Tongue (tissue), 2 donors: ENCODE results near the gene MAML3. TPM values are rescaled to one million over a fixed set of nuclear protein-coding genes. Genes with fewer than 3 reads are reported as not detected.
"Not testable (repeated sequence)": the region's sequence is repeated elsewhere in the genome, so short reads cannot be mapped to it uniquely, and the experiment has no call there.

Source experiments
- DNase-seq: peaks from one replicate; pipeline ENCODE4 v3.0.0-alpha.2; 2015
- total RNA-seq: library from RNA; depleted of rRNA; stranded (reverse); fragments of >200 nt; gene quantifications from one replicate; pipeline ENCODE4 v1.2.3, GENCODE V29; 2014

Gene MAML3
- total RNA-seq, 1 donor from 2014 or later, result 7.0 TPM

GRCh38 chr4:139721789-139722188, 432.2 kb downstream of the MAML3 start:
- no peak for DNase-seq

GRCh38 chr4:139720806-139721205, 433.2 kb downstream of the MAML3 start:
- DNase-seq, result no peak

GRCh38 chr4:139719381-139720101, 434.4 kb downstream of the MAML3 start:
- DNase-seq, result no peak

DNA sequence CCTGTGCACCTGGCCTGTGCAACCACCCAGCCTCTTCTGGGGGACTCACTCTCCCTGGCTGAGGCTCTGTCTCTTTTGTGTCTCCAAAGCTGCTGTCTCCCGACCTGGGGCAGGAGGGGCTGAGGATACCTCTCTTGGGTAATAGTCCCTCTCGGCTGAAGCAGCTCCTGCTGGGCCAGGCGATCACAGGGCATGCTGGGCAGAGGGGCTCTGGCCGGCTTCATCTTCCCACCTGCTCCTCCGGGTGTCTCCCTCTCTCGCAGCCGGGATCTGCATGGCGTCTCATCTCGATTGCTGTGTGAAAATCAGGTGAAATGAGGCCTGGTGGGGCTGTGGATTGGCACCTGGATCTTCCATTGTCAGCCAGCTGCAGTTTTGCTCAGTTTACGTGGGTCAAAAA, 435.2 kb downstream of the MAML3 start:
- no peak for DNase-seq

DNA sequence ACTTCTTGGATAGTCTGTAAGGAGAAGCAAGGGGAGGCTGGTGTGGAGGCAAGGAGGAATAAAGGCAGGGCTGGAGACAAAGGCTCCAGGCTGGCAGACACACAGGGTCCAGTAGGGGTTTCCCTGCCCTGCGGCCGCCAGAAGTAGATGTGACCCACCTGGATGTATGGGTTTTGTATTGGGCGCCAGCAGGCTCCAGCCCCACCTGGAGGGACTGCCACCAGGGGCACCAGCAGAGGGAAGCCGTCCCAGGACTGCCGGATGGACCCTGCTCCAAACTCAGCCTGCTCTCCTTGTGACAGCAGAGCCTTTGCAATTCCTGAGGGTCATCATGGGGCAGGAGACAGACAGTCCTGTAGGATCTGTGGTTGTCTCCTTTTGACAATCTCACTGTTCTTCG, 435.6 kb downstream of the MAML3 start:
- no peak for DNase-seq

DNA sequence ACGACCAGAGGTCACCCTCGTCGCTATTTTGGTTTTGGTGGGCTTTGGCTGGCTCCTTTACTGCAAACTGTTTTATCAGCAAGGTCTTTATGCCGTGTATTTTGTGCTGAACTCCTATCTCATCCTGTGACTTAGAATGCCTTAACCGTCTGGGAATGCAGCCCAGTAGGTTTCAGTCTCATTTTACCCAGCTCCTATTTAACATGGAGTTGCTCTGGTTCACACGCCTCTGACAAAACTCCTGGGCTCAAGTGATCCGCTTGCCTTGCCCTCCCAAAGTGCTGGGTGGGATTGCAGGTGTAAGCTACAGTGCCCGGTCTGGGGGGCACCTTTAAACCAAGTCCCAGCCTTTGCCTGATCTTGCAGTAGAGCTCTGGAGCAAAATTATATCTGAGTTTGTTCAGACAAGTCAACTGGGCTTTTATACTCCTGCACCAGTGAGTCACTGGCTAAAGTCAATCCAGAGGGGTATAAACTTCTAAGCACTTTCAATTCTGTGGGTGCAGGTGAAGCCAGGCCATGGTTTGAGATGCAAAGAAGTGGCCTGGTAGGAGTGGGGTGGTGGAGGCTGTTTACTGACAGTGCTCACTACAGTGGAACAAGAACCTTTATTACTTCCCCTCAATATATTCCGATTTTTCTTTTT, 438.1 kb downstream of the MAML3 start:
- DNase-seq, result no peak

DNA sequence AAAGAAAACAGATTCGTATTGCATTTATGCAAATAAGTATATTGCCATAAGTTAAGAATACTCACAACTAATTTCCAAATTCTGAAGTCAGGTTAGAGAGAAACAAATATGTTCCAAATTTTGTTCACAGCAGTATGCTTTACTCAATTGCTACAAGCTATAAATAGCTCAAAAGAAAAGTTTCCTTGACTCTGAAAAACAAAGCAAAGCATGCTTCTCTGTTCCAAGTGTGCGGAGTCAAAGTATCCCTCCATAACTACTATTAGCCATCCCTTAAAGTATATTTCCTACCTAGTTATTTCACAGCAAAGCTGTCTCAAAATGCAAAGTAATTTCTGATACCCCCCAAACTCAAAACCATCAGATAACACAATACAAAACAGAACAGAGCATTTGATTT, 441.1 kb downstream of the MAML3 start:
- DNase-seq, result no peak

- no peak for DNase-seq
Measured at GRCh38 chr4:139711461-139711860, 442.5 kb downstream of the MAML3 start.

DNA sequence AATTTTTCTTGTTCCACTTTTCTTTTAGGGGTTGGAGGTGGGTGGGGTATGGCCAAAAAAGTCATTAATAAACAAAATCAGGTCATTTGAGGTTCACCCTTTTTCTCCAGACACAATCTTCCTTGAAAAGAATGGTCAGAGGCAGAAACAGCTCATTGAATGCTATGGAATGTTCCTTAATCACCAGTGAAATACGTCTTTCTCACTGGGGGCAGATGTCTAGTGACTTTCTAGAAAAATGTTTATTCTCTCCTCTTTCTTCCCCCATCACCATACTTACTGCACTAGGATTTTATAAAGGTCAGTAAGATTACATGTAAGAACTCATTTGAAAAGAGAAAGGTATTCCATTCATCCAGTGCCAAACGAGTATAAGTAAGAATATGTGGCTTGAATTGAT, 443.9 kb downstream of the MAML3 start:
- no peak for DNase-seq

DNA sequence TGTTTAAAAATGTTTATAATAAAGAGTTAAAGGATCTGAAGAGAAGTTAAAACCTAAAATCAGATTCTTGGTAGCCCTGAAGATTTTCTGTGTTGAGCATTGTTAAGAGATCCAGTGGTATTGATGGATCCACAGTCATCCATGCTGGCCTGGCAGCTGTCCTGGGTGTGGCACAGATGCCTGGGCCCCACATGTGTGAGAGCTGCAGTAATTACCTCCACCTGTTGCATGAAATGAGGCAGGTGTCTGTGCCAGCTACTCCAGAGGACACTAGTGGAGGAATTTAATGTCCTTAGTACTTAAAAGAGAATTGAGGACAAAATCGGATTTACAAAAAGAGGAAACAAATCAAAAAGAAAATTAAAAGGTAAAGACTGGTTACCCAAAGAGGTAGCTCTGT, 444.3 kb downstream of the MAML3 start:
- DNase-seq, result peak; percentile 51

DNA sequence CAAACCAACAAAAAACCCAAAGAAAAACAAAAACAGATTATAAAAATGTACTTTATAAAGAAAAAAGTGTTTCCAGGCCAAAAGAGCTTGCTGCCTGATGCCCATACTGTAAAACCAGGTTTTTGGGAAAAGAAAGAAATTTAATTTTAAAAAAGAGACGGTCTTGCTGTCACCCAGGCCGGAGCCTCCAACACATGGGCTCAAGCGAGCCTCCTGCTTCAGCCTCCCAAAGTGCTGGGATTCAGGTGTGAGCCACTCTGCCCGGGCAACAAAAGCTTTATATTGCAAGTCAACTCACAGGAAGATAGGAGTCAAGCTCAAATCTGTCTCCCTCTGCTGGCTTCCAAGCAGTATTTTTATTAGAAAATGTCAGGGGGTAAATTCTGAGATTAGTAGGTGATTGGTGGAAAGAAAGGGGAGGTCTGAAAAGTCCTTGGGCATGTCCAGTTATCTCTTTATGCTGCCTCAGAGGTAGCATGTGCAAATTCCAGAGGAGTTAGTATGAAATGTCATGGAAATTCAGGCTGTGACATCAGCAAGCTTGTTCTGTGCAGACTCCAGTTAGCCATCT, 449.0 kb downstream of the MAML3 start:
- DNase-seq, result no peak

DNA sequence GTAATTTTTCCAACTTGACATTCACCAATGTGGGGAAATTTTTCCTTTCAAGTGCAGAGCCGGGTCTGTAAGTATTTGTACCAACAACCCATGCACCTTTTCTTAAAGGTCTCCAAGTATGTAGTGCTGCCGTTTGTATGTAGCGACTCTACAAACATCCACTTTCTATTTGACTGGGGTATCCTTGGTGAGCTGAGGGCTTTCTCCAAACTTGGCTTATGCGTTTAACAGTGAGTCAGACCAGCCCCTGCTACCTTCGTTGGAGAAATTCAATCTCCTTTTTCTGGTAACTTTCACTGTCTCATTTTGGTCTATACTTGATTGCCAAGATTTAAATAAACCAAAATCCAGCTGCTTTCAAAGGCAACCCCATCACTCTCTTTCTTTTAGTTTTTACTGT, 453.4 kb downstream of the MAML3 start:
- DNase-seq, result peak; percentile 54

DNA sequence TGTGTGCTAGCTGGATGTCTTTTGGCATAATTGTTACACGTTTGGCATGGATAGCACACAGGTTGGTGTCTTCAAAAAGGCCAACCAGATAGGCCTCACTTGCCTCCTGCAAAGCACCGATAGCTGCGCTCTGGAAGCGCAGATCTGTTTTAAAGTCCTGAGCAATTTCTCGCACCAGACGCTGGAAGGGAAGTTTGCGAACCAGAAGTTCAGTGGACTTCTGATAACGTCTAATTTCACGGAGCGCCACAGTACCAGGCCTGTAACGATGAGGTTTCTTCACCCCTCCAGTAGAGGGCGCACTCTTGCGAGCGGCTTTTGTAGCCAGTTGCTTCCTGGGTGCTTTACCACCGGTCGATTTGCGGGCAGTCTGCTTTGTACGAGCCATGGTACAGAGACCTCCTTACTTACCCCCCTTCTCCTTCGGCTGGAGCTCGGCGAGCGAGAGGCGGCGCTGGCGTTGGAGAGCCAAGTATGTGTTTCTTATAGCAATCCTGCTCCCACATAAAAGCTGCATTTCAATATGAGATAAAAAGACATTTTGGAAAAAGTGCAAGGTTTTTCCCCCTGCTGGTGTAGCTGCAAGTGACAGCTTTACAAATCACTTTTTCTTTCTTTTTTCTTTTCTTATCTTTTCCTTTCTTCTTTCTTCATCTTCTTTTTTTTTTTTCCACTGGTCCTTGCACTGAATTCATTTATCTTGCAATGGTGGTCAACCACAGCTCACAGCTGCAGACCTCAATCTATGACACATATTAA, 455.6 kb downstream of the MAML3 start:
- DNase-seq, result not testable (repeated sequence)

GRCh38 chr4:139696491-139696890, 457.5 kb downstream of the MAML3 start:
- no peak for DNase-seq

- no peak for DNase-seq
Measured at GRCh38 chr4:139694522-139695107, 459.4 kb downstream of the MAML3 start.

DNA sequence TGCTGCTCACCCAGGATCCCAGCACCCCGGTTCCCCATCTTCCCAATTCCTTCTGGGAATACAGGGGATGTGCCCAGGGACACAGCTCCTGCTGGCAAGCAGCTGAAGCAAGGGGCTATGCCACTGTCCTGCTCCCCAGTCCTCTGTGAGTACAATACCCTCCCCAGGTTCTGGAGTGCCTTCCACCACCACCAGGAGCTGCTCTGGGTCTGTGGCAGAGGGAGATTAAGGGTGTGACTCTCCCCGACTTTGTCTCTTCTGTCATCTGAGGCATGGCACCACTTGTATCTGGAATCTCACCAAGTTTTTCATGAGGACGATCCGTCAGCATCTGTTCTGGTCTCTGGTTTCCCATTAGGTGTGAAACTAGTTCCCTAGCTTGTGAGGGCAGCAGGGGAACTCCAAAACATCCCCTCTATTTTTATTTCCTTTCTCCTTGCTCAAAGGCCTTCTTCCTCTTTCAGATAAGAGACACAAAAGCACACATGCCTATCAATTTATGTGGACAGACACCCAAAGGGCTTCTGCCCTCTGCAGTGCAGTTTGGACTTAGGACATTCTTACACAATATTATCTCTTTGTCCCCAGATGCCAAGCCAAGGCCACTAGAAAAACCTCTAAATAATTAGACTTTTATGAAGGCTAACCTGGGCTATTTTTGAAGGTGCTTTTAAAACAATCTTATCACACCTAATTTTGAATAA, 461.5 kb downstream of the MAML3 start:
- peak; percentile 78 for DNase-seq

DNA sequence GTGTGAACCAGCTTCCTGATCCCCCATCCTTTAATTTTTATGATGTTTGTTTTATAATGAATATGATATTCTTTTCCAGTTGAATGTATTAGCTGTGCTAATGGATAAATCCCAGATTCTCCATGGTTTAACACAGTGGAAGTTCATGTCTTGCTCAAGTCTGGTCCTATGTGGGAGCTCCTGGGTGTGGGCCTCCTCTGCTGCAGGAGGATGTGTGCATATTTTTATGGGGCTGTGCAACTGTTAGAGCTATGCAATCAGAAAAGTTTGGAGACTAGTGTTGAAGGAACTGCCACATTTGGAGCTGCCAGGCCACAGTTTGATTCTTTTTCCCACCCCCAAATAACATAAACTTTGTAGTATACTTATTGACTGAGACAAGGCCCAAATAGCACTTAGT, 463.6 kb downstream of the MAML3 start:
- no peak for DNase-seq

GRCh38 chr4:139689093-139689722, 464.8 kb downstream of the MAML3 start:
- DNase-seq, result no peak

- no peak for DNase-seq
Measured at GRCh38 chr4:139686988-139687387, 467.0 kb downstream of the MAML3 start.

DNA sequence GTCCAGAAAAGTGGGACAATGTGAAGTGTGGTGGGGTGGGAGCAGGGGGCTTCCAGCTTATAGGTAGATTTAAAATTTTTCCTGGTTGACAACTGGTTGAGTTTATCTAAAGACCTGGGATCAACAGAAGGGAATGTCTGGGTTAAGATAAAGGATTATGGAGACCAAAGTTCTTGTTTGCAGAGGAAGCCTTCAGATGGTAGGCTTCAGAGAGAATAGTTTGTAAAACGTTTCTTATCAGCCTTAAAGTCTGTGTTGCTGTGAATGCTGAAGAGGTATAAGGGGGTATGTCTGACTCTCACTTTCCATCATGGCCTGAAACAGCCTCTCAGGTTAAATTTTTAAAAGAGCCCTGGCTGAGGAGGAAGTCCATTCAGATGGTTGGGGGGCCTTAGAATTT, 467.9 kb downstream of the MAML3 start:
- no peak for DNase-seq

DNA sequence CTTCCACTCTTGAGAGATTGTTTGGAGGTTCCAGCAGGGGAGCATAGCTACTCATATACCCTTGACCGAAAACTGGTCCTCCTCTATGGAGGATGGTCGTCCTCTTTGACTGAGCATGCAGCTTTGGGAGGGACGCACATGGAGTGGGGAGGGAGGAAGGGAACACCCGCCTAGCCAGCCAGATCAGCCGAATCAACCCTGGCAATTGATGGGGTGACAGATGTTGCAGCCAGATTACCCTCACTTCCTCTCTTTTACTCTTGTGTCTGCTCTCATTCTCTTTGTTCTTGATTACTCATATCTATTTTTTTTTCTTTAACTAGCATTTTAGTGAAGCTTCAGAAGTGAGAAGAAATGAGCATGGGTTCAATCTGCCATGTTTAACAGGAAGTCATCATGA, 468.8 kb downstream of the MAML3 start:
- DNase-seq, result no peak

GRCh38 chr4:139684351-139684750, 469.6 kb downstream of the MAML3 start:
- no peak for DNase-seq
